HG02981 (cell line): Measurements from ENCODE around the gene PPP1R9A.
A peak's percentile ranks its signal among the peaks of the same experiment; 100 is the strongest.

Source experiments
- ATAC-seq: cut with Tn5 transposase; IDR thresholded peaks from one replicate; pipeline ENCODE4 v1.9.1; 2021; ENCODE audit warnings: mild to moderate bottlenecking, moderate library complexity; ENCODE audit not compliant: unreplicated experiment

Gene PPP1R9A

GRCh38 chr7:95304990-95305389 is 397.6 kb downstream of the PPP1R9A start:
- no peak for ATAC-seq

GRCh38 chr7:95309951-95310350 is 402.6 kb downstream of the PPP1R9A start:
- no peak for ATAC-seq

- no peak for ATAC-seq
Observed at GRCh38 chr7:95311389-95311788, 404.0 kb downstream of the PPP1R9A start.

- ATAC-seq = no peak
Observed at GRCh38 chr7:95312561-95312960, 405.2 kb downstream of the PPP1R9A start.

GRCh38 chr7:95316588-95316987 is 409.2 kb downstream of the PPP1R9A start:
- peak; percentile 86 for ATAC-seq

- ATAC-seq = no peak
Observed at GRCh38 chr7:95317546-95317945, 410.2 kb downstream of the PPP1R9A start.

GRCh38 chr7:95317966-95318365 is 410.6 kb downstream of the PPP1R9A start:
- ATAC-seq = no peak

GRCh38 chr7:95318501-95319100 is 411.2 kb downstream of the PPP1R9A start:
- no peak for ATAC-seq

- no peak for ATAC-seq
Observed at GRCh38 chr7:95319570-95319969, 412.2 kb downstream of the PPP1R9A start.

GRCh38 chr7:95320651-95321050 is 413.3 kb downstream of the PPP1R9A start:
- ATAC-seq = no peak

GRCh38 chr7:95321720-95322119 is 414.3 kb downstream of the PPP1R9A start:
- no peak for ATAC-seq

- ATAC-seq = no peak
Observed at GRCh38 chr7:95322396-95322795, 415.0 kb downstream of the PPP1R9A start.

GRCh38 chr7:95322854-95323253 is 415.5 kb downstream of the PPP1R9A start:
- ATAC-seq = no peak

- ATAC-seq = no peak
Observed at GRCh38 chr7:95323410-95324129, 416.2 kb downstream of the PPP1R9A start.

GRCh38 chr7:95324431-95324830 is 417.0 kb downstream of the PPP1R9A start, which contains the start of gene PON1:
TSS of gene PON1 (minus strand) at chr7:95324532. CDS start at chr7:95324475, 57 bp downstream.
- peak; percentile 46 for ATAC-seq

GRCh38 chr7:95327356-95327755 is 420.0 kb downstream of the PPP1R9A start:
- no peak for ATAC-seq

GRCh38 chr7:95330204-95330960 is 423.0 kb downstream of the PPP1R9A start:
- peak; percentile 98 for ATAC-seq

GRCh38 chr7:95330961-95331337 is 423.6 kb downstream of the PPP1R9A start:
- ATAC-seq = peak; percentile 26

GRCh38 chr7:95334447-95334846 is 427.1 kb downstream of the PPP1R9A start:
- ATAC-seq = no peak

GRCh38 chr7:95335093-95335492 is 427.7 kb downstream of the PPP1R9A start:
- no peak for ATAC-seq

- no peak for ATAC-seq
Observed at GRCh38 chr7:95338832-95339231, 431.4 kb downstream of the PPP1R9A start.

GRCh38 chr7:95340491-95340890 is 433.1 kb downstream of the PPP1R9A start:
- no peak for ATAC-seq
